Neural cell (in vitro differentiated cells): ENCODE data around the gene DNAL1. TPM values are rescaled to one million over a fixed set of nuclear protein-coding genes. Genes with fewer than 3 reads are reported as not detected.

Experiments used
- H2AFZ ChIP-seq: fragments of 200-600, 300-800 bp; sonication (generic), shearing (Covaris generic); 2 replicates; pipeline ENCODE4 v1.6.0; 2014; ENCODE audit warnings: low read depth, mild to moderate bottlenecking, antibody characterized with exemption, low read length, moderate library complexity
- H3F3A ChIP-seq: fragments of 200-600 bp; shearing (Covaris generic); 2 replicates; pipeline ENCODE4 v1.6.1; 2016; ENCODE audit warnings: mild to moderate bottlenecking, moderate library complexity, mixed read lengths, antibody characterized with exemption, low read length; ENCODE audit not compliant: insufficient read depth, poor library complexity, severe bottlenecking
- H3K27ac ChIP-seq: fragments of 200-600, 300-800 bp; sonication (generic), shearing (Covaris generic); 2 replicates; pipeline ENCODE4 v1.5.1; 2014; ENCODE audit warnings: mild to moderate bottlenecking, low read length, moderate library complexity
- H3K27me3 ChIP-seq: fragments of 300-800, 200-600 bp; sonication (generic), shearing (Covaris generic); 2 replicates; pipeline ENCODE4 v1.6.0; 2014; ENCODE audit warnings: mild to moderate bottlenecking, low read depth, low read length, moderate library complexity; ENCODE audit not compliant: insufficient read depth
- H3K36me3 ChIP-seq: fragments of 300-800, 200-600 bp; sonication (generic), shearing (Covaris generic); 2 replicates; pipeline ENCODE4 v1.5.1; 2014; ENCODE audit warnings: mild to moderate bottlenecking, antibody characterized with exemption, low read length, moderate library complexity; ENCODE audit not compliant: insufficient read depth
- H3K4me2 ChIP-seq: fragments of 300-800, 200-600 bp; sonication (generic), shearing (Covaris generic); 2 replicates; pipeline ENCODE4 v1.6.0; 2014; ENCODE audit warnings: mild to moderate bottlenecking, low read length
- H3K4me3 ChIP-seq: fragments of 300-800, 200-600 bp; sonication (generic), shearing (Covaris generic); 2 replicates; pipeline ENCODE4 v1.5.1; 2014; ENCODE audit warnings: mild to moderate bottlenecking, low read length, moderate library complexity
- H3K79me2 ChIP-seq: fragments of 200-600 bp; shearing (Covaris generic); replicated peaks from 2 replicates; pipeline ENCODE4 v1.6.0; 2014; ENCODE audit warnings: mild to moderate bottlenecking, low read length, moderate library complexity; ENCODE audit not compliant: insufficient read depth
- H3K9ac ChIP-seq: fragments of 300-800, 200-600 bp; sonication (generic), shearing (Covaris generic); 2 replicates; pipeline ENCODE4 v1.6.1; 2016; ENCODE audit warnings: mild to moderate bottlenecking, low read length, mixed read lengths
- H3K9me2 ChIP-seq: fragments of 200-600 bp; shearing (Covaris generic); 2 replicates; pipeline ENCODE4 v1.6.1; 2016; ENCODE audit warnings: mild to moderate bottlenecking, low read length, mixed read lengths; ENCODE audit not compliant: insufficient read depth
- H3K9me3 ChIP-seq: fragments of 200-600, 300-800 bp; sonication (generic), shearing (Covaris generic); 2 replicates; pipeline ENCODE4 v1.6.1; 2016; ENCODE audit warnings: mild to moderate bottlenecking, mixed run types, low read length, moderate library complexity, mixed read lengths
- H4K20me1 ChIP-seq: fragments of 200-600 bp; shearing (Covaris generic); 2 replicates; pipeline ENCODE4 v1.6.1; 2016; ENCODE audit warnings: mild to moderate bottlenecking, mixed run types; ENCODE audit not compliant: insufficient read depth
- CTCF ChIP-seq: fragments of 450-650 bp; IDR thresholded peaks from 2 replicates; pipeline ENCODE4 v1.5.1; 2014; ENCODE audit warnings: antibody characterized with exemption, mild to moderate bottlenecking, moderate library complexity; ENCODE audit not compliant: poor library complexity, severe bottlenecking
- EP300 ChIP-seq: fragments of 450-650 bp; conservative IDR thresholded peaks from 2 replicates; pipeline ENCODE4 v1.6.1; 2014; ENCODE audit warnings: antibody characterized with exemption, mild to moderate bottlenecking, moderate library complexity; ENCODE audit not compliant: poor library complexity, severe bottlenecking
- EZH2 ChIP-seq: fragments of 200-600, 300-800 bp; shearing (Covaris generic), sonication (generic); IDR thresholded peaks from 2 replicates; pipeline ENCODE4 v1.6.1; 2014; ENCODE audit warnings: antibody characterized with exemption, low read length, borderline replicate concordance, mild to moderate bottlenecking; ENCODE audit not compliant: insufficient read depth, poor library complexity, severe bottlenecking
- MXI1 ChIP-seq: fragments of 450-650 bp; conservative IDR thresholded peaks from 2 replicates; pipeline ENCODE4 v1.6.1; 2014; ENCODE audit warnings: antibody characterized with exemption, mild to moderate bottlenecking; ENCODE audit not compliant: poor library complexity, severe bottlenecking
- POLR2AphosphoS5 ChIP-seq: IDR thresholded peaks from 2 replicates; pipeline ENCODE4 v1.6.1; 2012
- RAD21 ChIP-seq: fragments of 450-650 bp; conservative IDR thresholded peaks from 2 replicates; pipeline ENCODE4 v1.6.1; 2014; ENCODE audit warnings: antibody characterized with exemption, mild to moderate bottlenecking, moderate library complexity
- SMC3 ChIP-seq: fragments of 450-650 bp; conservative IDR thresholded peaks from 2 replicates; pipeline ENCODE4 v1.6.1; 2014; ENCODE audit warnings: antibody characterized with exemption, mild to moderate bottlenecking, moderate library complexity; ENCODE audit not compliant: poor library complexity
- TAF1 ChIP-seq: IDR thresholded peaks from 2 replicates; pipeline ENCODE4 v1.6.1; 2012; ENCODE audit warnings: low read depth
- polyA plus RNA-seq: library from polyadenylated mRNA; depleted of rRNA; stranded (reverse); fragments of >200 nt; gene quantifications from 2 replicates; pipeline ENCODE4 v1.2.3, GENCODE V29; 2014
- TF ChIP-seq, protein P1 (sequence below): IDR thresholded peaks from 2 replicates; pipeline ENCODE4 v1.6.1; 2012; ENCODE audit warnings: borderline replicate concordance

DNAL1 gene
- polyA plus RNA-seq, 1 donor from 2014 or later = 33.4 TPM

GRCh38 chr14:73607241-73607640, 37.5 kb upstream of the DNAL1 start:
- H4K20me1 ChIP-seq = no peaks in the 10 kb centered on the region
- no peak overlapping the region for H2AFZ ChIP-seq
- no peak overlapping the region for H3K4me2 ChIP-seq
- no peak overlapping the region for H3K9ac ChIP-seq
- no peak overlapping the region for H3K4me3 ChIP-seq
- H3K9me2 ChIP-seq = no peaks in the 10 kb centered on the region
- no peaks in the 10 kb centered on the region for H3K27me3 ChIP-seq
- TF ChIP-seq EZH2 (no peak), CTCF (no peak), TAF1 (no peak), MXI1 (no peak), EP300 (no peak), RAD21 (no peak), SMC3 (no peak), POLR2AphosphoS5 (no peak)
- TF ChIP-seq, protein P1, sequence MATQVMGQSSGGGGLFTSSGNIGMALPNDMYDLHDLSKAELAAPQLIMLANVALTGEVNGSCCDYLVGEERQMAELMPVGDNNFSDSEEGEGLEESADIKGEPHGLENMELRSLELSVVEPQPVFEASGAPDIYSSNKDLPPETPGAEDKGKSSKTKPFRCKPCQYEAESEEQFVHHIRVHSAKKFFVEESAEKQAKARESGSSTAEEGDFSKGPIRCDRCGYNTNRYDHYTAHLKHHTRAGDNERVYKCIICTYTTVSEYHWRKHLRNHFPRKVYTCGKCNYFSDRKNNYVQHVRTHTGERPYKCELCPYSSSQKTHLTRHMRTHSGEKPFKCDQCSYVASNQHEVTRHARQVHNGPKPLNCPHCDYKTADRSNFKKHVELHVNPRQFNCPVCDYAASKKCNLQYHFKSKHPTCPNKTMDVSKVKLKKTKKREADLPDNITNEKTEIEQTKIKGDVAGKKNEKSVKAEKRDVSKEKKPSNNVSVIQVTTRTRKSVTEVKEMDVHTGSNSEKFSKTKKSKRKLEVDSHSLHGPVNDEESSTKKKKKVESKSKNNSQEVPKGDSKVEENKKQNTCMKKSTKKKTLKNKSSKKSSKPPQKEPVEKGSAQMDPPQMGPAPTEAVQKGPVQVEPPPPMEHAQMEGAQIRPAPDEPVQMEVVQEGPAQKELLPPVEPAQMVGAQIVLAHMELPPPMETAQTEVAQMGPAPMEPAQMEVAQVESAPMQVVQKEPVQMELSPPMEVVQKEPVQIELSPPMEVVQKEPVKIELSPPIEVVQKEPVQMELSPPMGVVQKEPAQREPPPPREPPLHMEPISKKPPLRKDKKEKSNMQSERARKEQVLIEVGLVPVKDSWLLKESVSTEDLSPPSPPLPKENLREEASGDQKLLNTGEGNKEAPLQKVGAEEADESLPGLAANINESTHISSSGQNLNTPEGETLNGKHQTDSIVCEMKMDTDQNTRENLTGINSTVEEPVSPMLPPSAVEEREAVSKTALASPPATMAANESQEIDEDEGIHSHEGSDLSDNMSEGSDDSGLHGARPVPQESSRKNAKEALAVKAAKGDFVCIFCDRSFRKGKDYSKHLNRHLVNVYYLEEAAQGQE = no peak
- H3K79me2 ChIP-seq = no peaks in the 10 kb centered on the region
- no peaks in the 10 kb centered on the region for H3F3A ChIP-seq
- H3K9me3 ChIP-seq = no peaks in the 10 kb centered on the region
- H3K27ac ChIP-seq = no peak overlapping the region
- no peaks in the 10 kb centered on the region for H3K36me3 ChIP-seq

DNA sequence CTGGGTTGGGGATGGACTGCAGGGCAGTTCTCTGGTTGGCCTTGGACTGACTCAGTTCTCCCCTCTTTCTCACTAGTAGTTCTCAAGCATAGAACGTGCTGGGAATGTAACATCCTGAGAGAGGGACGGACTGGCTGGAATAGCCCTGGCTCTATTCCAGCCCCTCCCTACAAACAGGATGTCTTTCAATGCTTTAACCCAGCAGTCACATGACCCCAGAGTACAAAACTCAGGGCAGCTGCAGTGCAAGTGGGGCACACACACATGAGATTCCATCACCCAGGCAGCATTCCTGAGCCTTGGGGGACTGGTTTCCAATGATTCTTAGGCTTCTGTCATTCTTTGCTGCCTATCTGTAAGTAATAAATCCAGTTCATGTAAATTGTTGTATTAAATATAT, 34.1 kb upstream of the DNAL1 start:
- peaks cover 9% of the 10 kb centered on the region for H3K27me3 ChIP-seq

More for the DNA sequence above, 34.1 kb upstream of the DNAL1 start:
- no peaks in the 10 kb centered on the region for H4K20me1 ChIP-seq
- H3K4me3 ChIP-seq = no peak overlapping the region
- H3K27ac ChIP-seq = no peak overlapping the region
- no peaks in the 10 kb centered on the region for H3K9me2 ChIP-seq
- H3K4me2 ChIP-seq = no peak overlapping the region
- H3K9ac ChIP-seq = no peak overlapping the region
- H2AFZ ChIP-seq = no peak overlapping the region
- H3K9me3 ChIP-seq = no peaks in the 10 kb centered on the region
- no peaks in the 10 kb centered on the region for H3K36me3 ChIP-seq
- H3K79me2 ChIP-seq = no peaks in the 10 kb centered on the region
- TF ChIP-seq RAD21 (no peak), POLR2AphosphoS5 (no peak), EP300 (no peak), CTCF (no peak), MXI1 (no peak), EZH2 (no peak), SMC3 (no peak), TAF1 (no peak)
- TF ChIP-seq, protein P1 = no peak
- no peaks in the 10 kb centered on the region for H3F3A ChIP-seq
